Measurements from ENCODE around the gene MYPN.

Gene MYPN

GRCh38 chr10:68090586-68090985, 18.7 kb upstream of the MYPN start:
- DNase-seq (ENCODE audit: low spot score) = no peak

GRCh38 chr10:68092512-68092911, 16.8 kb upstream of the MYPN start:
- no peak for DNase-seq (ENCODE audit: low spot score)

GRCh38 chr10:68095153-68095552, 14.1 kb upstream of the MYPN start:
- no peak for DNase-seq (ENCODE audit: low spot score)

GRCh38 chr10:68096913-68097516, 12.3 kb upstream of the MYPN start:
- no peak for DNase-seq (ENCODE audit: low spot score)

GRCh38 chr10:68099736-68100135, 9.6 kb upstream of the MYPN start:
- DNase-seq (ENCODE audit: low spot score) = no peak

GRCh38 chr10:68101066-68101465, 8.2 kb upstream of the MYPN start:
- DNase-seq (ENCODE audit: low spot score) = no peak

GRCh38 chr10:68103261-68103878, 5.9 kb upstream of the MYPN start:
- DNase-seq (ENCODE audit: low spot score) = no peak

- no peak for DNase-seq (ENCODE audit: low spot score)
Observed at GRCh38 chr10:68103901-68104300, 5.4 kb upstream of the MYPN start.

- DNase-seq (ENCODE audit: low spot score) = no peak
Observed at GRCh38 chr10:68105820-68106219, 3.5 kb upstream of the MYPN start.

GRCh38 chr10:68106656-68107055, 2.6 kb upstream of the MYPN start:
- no peak for DNase-seq (ENCODE audit: low spot score)

- no peak for DNase-seq (ENCODE audit: low spot score)
Observed at GRCh38 chr10:68107651-68108050, 1.6 kb upstream of the MYPN start.

- DNase-seq (ENCODE audit: low spot score) = no peak
Observed at GRCh38 chr10:68108051-68108450, 1.2 kb upstream of the MYPN start.

GRCh38 chr10:68108653-68109052, 635 bp upstream of the MYPN start:
- DNase-seq (ENCODE audit: low spot score) = no peak

GRCh38 chr10:68110027-68110426, 739 bp downstream of the MYPN start:
- no peak for DNase-seq (ENCODE audit: low spot score)

GRCh38 chr10:68111584-68111983, 2.3 kb downstream of the MYPN start:
- no peak for DNase-seq (ENCODE audit: low spot score)

- no peak for DNase-seq (ENCODE audit: low spot score)
Observed at GRCh38 chr10:68112837-68113236, 3.5 kb downstream of the MYPN start.

- DNase-seq (ENCODE audit: low spot score) = no peak
Observed at GRCh38 chr10:68118657-68119056, 9.4 kb downstream of the MYPN start.

GRCh38 chr10:68121020-68121743, 11.9 kb downstream of the MYPN start:
- DNase-seq (ENCODE audit: low spot score) = no peak

- no peak for DNase-seq (ENCODE audit: low spot score)
Observed at GRCh38 chr10:68121852-68122251, 12.6 kb downstream of the MYPN start.

- no peak for DNase-seq (ENCODE audit: low spot score)
Observed at GRCh38 chr10:68124718-68125117, 15.4 kb downstream of the MYPN start.

- DNase-seq (ENCODE audit: low spot score) = no peak
Observed at GRCh38 chr10:68125772-68126171, 16.5 kb downstream of the MYPN start.

- no peak for DNase-seq (ENCODE audit: low spot score)
Observed at GRCh38 chr10:68128015-68128414, 18.7 kb downstream of the MYPN start.

GRCh38 chr10:68132391-68132790, 23.1 kb downstream of the MYPN start:
- no peak for DNase-seq (ENCODE audit: low spot score)

- DNase-seq (ENCODE audit: low spot score) = no peak
Observed at GRCh38 chr10:68133523-68133922, 24.2 kb downstream of the MYPN start.
